GM12875 (cell line): ENCODE data around the gene STXBP4.

Experiments used
- H3K4me3 ChIP-seq: one replicate; pipeline ENCODE4 v1.5.1; 2011; ENCODE audit warnings: low read depth, low read length, control low read depth
- CTCF ChIP-seq: IDR thresholded peaks from 2 replicates; pipeline ENCODE4 v1.5.1; 2011; ENCODE audit warnings: low read depth, mild to moderate bottlenecking, control low read depth, inconsistent platforms, low read length, moderate library complexity, borderline replicate concordance; ENCODE audit not compliant: insufficient read depth

The STXBP4 gene

DNA sequence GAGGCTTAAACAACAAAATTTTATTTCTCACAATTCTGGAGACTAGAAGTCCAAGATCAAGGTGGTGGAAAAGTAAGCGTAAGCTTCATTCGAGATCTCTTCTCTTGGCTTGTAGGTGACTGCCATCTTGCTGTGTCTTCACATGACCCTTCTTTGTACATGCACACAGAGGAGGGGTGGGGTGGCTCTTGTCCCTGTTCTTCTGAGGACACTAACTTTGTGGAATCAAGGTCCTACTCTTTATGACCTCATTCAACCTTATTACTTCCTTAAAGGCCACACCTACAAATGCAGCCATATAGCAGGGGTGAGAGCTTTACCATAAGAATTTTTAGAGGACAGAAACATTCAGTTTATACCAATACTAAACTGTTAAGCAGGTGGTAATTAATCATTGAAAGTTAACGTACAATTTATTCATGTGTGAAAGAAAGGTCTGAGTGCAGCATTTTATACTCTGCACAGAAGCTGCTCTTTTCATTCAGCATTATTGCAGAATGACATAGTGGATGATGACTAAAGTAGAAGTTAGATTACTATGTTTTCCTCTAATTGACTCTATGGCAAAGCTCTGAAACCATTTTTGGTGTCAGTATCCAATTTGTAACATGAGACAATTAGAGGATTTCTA, 156.3 kb downstream of the STXBP4 start:
- H3K4me3 ChIP-seq = no peak overlapping the region
- TF ChIP-seq CTCF = no peak

GRCh38 chr17:55133583-55133982, 165.0 kb downstream of the STXBP4 start:
- H3K4me3 ChIP-seq = no peak overlapping the region
- no peak for TF ChIP-seq CTCF

GRCh38 chr17:55134486-55135157, 166.1 kb downstream of the STXBP4 start:
- no peak for TF ChIP-seq CTCF
- H3K4me3 ChIP-seq = no peak overlapping the region

DNA sequence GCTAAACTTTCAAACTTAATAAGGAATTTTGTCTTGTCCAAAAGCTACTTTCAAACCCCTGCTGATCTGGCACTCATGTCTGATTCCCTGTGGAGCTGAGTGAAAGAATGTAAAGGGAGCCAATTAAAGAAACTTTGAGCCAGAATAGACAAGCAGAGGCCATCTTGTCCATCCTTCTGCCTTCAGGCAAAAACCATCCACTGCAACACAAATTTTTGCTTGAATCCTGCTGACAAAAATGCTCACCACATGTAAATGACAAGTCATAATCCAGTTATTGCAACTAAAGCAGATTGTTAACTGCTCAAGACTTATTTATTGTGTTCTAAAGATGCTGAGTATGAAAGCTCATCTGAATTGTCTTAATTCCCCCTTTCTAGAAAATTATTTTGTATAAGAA, 172.2 kb downstream of the STXBP4 start:
- no peak overlapping the region for H3K4me3 ChIP-seq
- TF ChIP-seq CTCF = no peak

- no peak for TF ChIP-seq CTCF
- H3K4me3 ChIP-seq = no peak overlapping the region
These were observed 176.0 kb downstream of the STXBP4 start for GRCh38 chr17:55144518-55144917.

DNA sequence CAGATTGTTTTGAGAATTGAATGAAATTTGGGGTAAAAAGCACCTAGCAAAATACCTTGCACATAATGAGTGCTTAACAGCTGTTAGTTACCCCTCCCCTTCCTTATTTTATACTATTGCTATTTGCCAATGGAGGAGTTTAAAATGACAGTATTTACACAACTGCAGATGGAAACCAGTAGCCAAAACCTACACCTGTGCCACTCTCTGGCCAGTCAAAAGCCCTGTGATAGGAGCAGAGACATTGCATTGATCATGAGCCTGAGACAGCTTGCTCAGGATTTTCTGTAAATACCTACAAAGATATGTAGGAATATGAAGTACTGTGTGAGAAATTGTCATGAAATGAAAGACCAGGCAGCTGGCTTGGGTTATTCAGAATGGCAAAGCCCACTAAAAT, 180.9 kb downstream of the STXBP4 start:
- H3K4me3 ChIP-seq = no peak overlapping the region
- no peak for TF ChIP-seq CTCF

DNA sequence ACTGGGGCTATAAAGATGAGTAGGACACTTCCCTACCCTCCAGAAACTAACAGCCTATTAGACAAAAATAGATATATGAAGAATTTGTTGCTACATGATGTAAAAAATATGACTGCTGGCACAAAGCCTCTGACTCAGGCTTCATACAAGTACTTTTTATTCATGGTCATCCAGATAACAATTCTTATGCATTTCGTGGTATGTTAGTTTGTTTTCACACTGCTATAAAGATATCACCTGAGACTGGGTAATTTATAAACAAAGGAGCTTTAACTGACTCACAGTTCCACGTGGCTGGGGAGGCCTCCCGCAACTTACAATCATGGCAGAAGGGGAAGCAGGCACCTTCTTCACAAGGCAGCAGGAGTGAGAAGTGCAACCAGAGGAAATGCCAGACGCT, 183.7 kb downstream of the STXBP4 start:
- no peak overlapping the region for H3K4me3 ChIP-seq

More for the DNA sequence above, 183.7 kb downstream of the STXBP4 start:
- no peak for TF ChIP-seq CTCF
